GM21723 (cell line): ENCODE measurements around the gene IL9R.
"Not testable (repeated sequence)": the region's sequence is repeated elsewhere in the genome, so short reads cannot be mapped to it uniquely, and the experiment has no call there.

ENCODE experiments used
- ATAC-seq: cut with Tn5 transposase; IDR thresholded peaks from one replicate; pipeline ENCODE4 v1.9.1; 2021; ENCODE audit warnings: mild to moderate bottlenecking, moderate library complexity; ENCODE audit not compliant: unreplicated experiment

Gene IL9R

GRCh38 chrX:155998116-155998515 lies 620 bp downstream of the IL9R start:
- ATAC-seq, result no peak

- no peak for ATAC-seq
Measured at GRCh38 chrX:155998761-155999510, 1.4 kb downstream of the IL9R start.

- not testable (repeated sequence) for ATAC-seq
Measured at GRCh38 chrX:155999751-156000150, 2.3 kb downstream of the IL9R start.

GRCh38 chrX:156000361-156000926 lies 2.9 kb downstream of the IL9R start:
- ATAC-seq, result no peak

- ATAC-seq, result no peak
Measured at GRCh38 chrX:156001001-156001666, 3.6 kb downstream of the IL9R start.

GRCh38 chrX:156001667-156002021 lies 4.1 kb downstream of the IL9R start:
- ATAC-seq, result no peak

- ATAC-seq, result no peak
Measured at GRCh38 chrX:156002507-156002906, 5.0 kb downstream of the IL9R start.

GRCh38 chrX:156003486-156004185 lies 6.1 kb downstream of the IL9R start:
- no peak for ATAC-seq

- ATAC-seq, result no peak
Measured at GRCh38 chrX:156004256-156004655, 6.8 kb downstream of the IL9R start.

- no peak for ATAC-seq
Measured at GRCh38 chrX:156004740-156005139, 7.2 kb downstream of the IL9R start.

GRCh38 chrX:156005144-156005543 lies 7.6 kb downstream of the IL9R start:
- ATAC-seq, result no peak

- not testable (repeated sequence) for ATAC-seq
Measured at GRCh38 chrX:156006468-156006867, 9.0 kb downstream of the IL9R start.

GRCh38 chrX:156008379-156008778 lies 10.9 kb downstream of the IL9R start:
- not testable (repeated sequence) for ATAC-seq

- ATAC-seq, result no peak
Measured at GRCh38 chrX:156008915-156009314, 11.4 kb downstream of the IL9R start.

- ATAC-seq, result not testable (repeated sequence)
Measured at GRCh38 chrX:156009691-156010090, 12.2 kb downstream of the IL9R start.

- peak; percentile 73 for ATAC-seq
Measured at GRCh38 chrX:156013286-156013953, 15.9 kb downstream of the IL9R start.

- not testable (repeated sequence) for ATAC-seq
Measured at GRCh38 chrX:156019846-156020245, 22.4 kb downstream of the IL9R start.

- ATAC-seq, result not testable (repeated sequence)
Measured at GRCh38 chrX:156023002-156023401, 25.5 kb downstream of the IL9R start.

GRCh38 chrX:156024949-156025492 lies 27.5 kb downstream of the IL9R start:
- ATAC-seq, result not testable (repeated sequence)

- not testable (repeated sequence) for ATAC-seq
Measured at GRCh38 chrX:156028653-156029237, 31.2 kb downstream of the IL9R start.
